NOMO-1 (cell line): Measurements from ENCODE around the gene FRAS1.
"Not testable (repeated sequence)": the region's sequence is repeated elsewhere in the genome, so short reads cannot be mapped to it uniquely, and the experiment has no call there.

Experiments used
- DNase-seq, 2 experiments: peaks; one replicate each; lab custom pipeline; 2025; ENCODE audit not compliant: unreplicated experiment in 2 of 2; lab: John Stamatoyannopoulos, UW

The FRAS1 gene

GRCh38 chr4:78207951-78208350 lies 150.8 kb downstream of the FRAS1 start:
- no peak for DNase-seq

- DNase-seq = not testable (repeated sequence)
Observed at GRCh38 chr4:78208896-78209295, 151.8 kb downstream of the FRAS1 start.

GRCh38 chr4:78210694-78211410 lies 153.7 kb downstream of the FRAS1 start:
- DNase-seq = no peak

- no peak for DNase-seq
Observed at GRCh38 chr4:78213218-78213617, 156.1 kb downstream of the FRAS1 start.

- no peak for DNase-seq
Observed at GRCh38 chr4:78214078-78214477, 157.0 kb downstream of the FRAS1 start.

- no peak for DNase-seq
Observed at GRCh38 chr4:78217557-78217956, 160.4 kb downstream of the FRAS1 start.

GRCh38 chr4:78218260-78218659 lies 161.1 kb downstream of the FRAS1 start:
- no peak for DNase-seq

- DNase-seq = no peak
Observed at GRCh38 chr4:78219825-78220224, 162.7 kb downstream of the FRAS1 start.

GRCh38 chr4:78220283-78220682 lies 163.2 kb downstream of the FRAS1 start:
- no peak for DNase-seq

GRCh38 chr4:78222575-78223186 lies 165.6 kb downstream of the FRAS1 start:
- DNase-seq = no peak

GRCh38 chr4:78225236-78225635 lies 168.1 kb downstream of the FRAS1 start:
- no peak for DNase-seq

GRCh38 chr4:78226279-78226678 lies 169.2 kb downstream of the FRAS1 start:
- DNase-seq = no peak

- DNase-seq = no peak
Observed at GRCh38 chr4:78227411-78228057, 170.4 kb downstream of the FRAS1 start.

- DNase-seq = no peak
Observed at GRCh38 chr4:78235800-78236199, 178.7 kb downstream of the FRAS1 start.

GRCh38 chr4:78237360-78237759 lies 180.2 kb downstream of the FRAS1 start:
- DNase-seq = no peak

- DNase-seq = no peak
Observed at GRCh38 chr4:78242071-78242470, 184.9 kb downstream of the FRAS1 start.

GRCh38 chr4:78244705-78245485 lies 187.8 kb downstream of the FRAS1 start:
- DNase-seq = no peak

- DNase-seq = no peak
Observed at GRCh38 chr4:78247536-78248285, 190.6 kb downstream of the FRAS1 start.

GRCh38 chr4:78250500-78250899 lies 193.4 kb downstream of the FRAS1 start:
- no peak for DNase-seq

GRCh38 chr4:78252773-78253172 lies 195.7 kb downstream of the FRAS1 start:
- DNase-seq = not testable (repeated sequence)

GRCh38 chr4:78254893-78255292 lies 197.8 kb downstream of the FRAS1 start:
- no peak for DNase-seq
